Tibial nerve (tissue), 4 donors: ENCODE results near the gene CPNE6.

Experiments used
- EP300 ChIP-seq, 2 donors: sonication (generic); formaldehyde crosslinking; IDR thresholded peaks; one replicate each; pipeline ENCODE4 v1.6.1; 2017; ENCODE audit warnings: antibody characterized with exemption in 2 of 2, mild to moderate bottlenecking in 1 of 2
- POLR2A ChIP-seq, 2 donors: fragments of 450-650 bp; IDR thresholded peaks; one replicate each; pipeline ENCODE4 v1.6.1; 2017; ENCODE audit warnings: antibody characterized with exemption in 2 of 2, mild to moderate bottlenecking in 2 of 2, moderate library complexity in 2 of 2
- TF ChIP-seq, protein P1 (sequence below), 5 experiments: fragments of 200-600 bp in 3 of 5; fragments of 450-650 bp in 2 of 5; sonication (generic) in 3 of 5; IDR thresholded peaks; one replicate each; pipeline ENCODE4 v1.5.1; 2016 to 2019; ENCODE audit warnings: antibody characterized with exemption in 5 of 5, mild to moderate bottlenecking in 3 of 5, moderate library complexity in 2 of 5

DNA sequence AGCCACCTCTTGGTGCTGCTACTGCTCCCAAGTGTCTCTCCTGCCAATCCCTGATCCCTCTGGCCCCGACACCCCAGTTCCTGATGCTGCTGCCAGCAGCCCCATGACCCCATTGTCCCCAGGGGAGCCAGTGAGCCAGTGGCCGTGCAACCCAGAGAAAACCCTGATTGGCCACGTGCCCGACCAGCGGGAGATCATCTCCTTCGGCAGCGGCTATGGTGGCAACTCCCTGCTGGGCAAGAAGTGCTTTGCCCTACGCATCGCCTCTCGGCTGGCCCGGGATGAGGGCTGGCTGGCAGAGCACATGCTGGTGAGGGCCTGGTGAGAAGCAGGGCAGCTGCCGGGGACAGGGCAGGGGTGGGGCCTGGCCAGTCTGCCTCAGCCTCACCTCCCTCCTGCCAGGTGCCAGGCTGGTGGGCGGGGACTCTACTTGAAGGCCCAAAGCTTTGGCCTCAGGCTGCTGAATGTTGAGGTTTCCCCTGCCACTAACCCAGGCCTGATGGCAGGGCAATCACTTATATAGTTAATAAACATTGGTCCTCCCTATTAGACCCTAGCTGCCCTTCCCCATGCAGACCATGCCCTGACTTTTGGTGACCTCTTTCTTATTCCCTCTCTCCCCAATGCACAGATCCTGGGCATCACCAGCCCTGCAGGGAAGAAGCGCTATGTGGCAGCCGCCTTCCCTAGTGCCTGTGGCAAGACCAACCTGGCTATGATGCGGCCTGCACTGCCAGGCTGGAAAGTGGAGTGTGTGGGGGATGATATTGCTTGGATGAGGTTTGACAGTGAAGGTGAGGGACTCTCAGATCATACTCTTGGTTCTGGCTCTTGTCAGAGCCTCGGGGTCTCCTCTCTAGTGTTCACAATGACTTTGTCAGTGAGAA is 27.8 kb downstream of the CPNE6 start:
- TF ChIP-seq, protein P1, sequence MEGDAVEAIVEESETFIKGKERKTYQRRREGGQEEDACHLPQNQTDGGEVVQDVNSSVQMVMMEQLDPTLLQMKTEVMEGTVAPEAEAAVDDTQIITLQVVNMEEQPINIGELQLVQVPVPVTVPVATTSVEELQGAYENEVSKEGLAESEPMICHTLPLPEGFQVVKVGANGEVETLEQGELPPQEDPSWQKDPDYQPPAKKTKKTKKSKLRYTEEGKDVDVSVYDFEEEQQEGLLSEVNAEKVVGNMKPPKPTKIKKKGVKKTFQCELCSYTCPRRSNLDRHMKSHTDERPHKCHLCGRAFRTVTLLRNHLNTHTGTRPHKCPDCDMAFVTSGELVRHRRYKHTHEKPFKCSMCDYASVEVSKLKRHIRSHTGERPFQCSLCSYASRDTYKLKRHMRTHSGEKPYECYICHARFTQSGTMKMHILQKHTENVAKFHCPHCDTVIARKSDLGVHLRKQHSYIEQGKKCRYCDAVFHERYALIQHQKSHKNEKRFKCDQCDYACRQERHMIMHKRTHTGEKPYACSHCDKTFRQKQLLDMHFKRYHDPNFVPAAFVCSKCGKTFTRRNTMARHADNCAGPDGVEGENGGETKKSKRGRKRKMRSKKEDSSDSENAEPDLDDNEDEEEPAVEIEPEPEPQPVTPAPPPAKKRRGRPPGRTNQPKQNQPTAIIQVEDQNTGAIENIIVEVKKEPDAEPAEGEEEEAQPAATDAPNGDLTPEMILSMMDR (IDR thresholded peaks at IDR 0.05) = no peak
- TF ChIP-seq EP300 (IDR thresholded peaks at IDR 0.05) (no peak), POLR2A (IDR thresholded peaks at IDR 0.05) (no peak)
